HG02610 (cell line): ENCODE results near the gene ZFP28.

Source experiments
- ATAC-seq: cut with Tn5 transposase; IDR thresholded peaks from one replicate; pipeline ENCODE4 v1.9.1; 2021; ENCODE audit warnings: mild to moderate bottlenecking, moderate library complexity; ENCODE audit not compliant: unreplicated experiment

Gene ZFP28

DNA sequence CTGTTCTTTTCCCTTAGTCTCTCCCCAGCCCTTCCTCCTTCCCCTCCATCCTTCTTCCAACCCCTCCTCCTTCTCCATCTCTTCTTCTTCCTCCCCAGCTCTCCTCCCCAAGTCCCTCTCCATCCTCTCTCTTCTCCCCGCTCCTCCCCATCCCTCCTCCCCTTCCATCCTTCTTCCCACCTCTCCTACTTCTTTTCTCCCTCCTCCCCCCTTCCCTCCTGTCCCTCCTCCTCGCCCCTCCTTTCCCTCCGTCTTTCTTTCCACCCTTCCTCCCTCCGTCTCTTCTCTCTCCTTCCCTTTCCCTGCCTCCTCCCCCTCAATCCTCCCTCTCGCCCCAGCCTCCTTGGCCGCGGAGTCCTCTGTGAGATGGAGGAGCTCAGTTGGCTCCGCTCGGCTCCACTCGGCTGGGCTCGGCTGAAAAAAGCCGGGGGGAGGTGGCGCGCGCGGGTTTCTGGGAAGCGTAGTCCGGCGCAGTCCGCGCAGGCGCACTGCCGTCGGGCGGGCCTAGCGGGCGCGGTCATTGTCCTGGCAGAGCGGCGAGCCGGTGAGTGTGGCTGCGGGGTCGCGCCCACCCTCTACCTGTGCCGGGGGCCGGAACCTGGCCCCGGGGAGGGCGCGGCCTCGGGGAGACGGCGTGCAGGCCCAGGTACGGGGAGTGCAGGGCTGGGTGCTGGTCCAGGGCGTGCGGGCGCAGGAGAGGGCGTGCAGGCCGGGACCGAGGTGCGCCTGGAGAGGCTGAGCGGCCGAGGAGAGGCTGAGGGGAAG lies 56.2 kb downstream of the ZFP28 start, which contains the start of gene ZNF71:
TSS of gene ZNF71 (plus strand) at position 520 of the 765 bp plus-strand sequence. CDS start 6,257 bp downstream, outside the sequence.
- ATAC-seq = peak; percentile 87

DNA sequence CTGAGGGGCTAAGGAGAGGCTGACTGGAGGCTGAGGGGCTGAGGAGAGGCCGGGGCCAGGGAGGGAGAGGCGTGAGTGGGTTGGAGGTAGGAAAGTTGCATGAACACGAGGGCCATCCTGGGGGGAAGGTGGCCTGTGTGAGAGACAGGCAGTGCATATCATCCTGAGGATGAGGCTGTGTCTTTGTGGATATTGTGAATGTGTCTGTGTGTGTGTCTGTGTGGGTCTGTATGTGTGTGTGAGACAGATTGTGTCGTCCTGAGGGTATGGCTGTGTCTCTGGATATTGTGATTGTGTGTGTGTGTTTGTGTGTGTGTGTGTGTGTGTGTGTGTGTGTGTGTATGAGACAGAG lies 56.8 kb downstream of the ZFP28 start:
- peak; percentile 17 for ATAC-seq

DNA sequence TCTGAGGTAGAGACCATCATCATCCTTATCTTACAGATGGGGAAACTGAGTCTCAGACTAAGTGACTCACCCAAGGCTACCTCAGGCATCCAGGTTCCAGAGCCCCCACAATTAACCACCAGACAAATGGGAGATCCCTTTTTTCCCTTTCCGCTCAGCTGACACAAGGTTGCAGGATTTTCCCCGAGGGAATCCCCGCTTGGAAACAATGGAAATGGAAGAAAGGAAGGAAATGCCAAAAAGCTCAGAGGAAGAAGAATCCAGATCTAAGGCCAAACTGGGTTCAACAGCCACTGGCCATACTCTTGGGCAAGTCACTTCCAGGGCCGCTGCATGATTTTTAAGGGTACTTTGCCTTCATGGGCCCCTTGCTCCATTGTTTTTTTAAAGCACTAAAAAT lies 57.9 kb downstream of the ZFP28 start:
- no peak for ATAC-seq

DNA sequence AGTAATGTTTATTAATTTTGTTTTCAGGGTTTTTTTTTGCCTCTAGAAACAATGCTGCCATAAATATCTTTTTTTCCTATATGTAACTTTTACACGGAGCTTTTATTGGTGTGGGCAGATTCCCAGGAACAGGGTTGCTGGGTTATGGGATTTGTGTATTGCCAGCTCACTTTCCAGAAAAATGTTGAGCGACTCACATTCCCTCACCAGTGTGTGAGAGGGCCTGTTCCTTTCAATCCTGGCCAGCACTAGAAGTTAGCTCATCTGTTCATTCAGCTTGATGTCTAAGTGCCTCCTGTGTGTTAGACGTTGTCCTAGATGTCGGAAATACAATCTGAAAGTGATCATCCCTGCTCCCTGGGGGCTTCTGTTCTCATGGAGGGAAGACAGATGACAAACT lies 58.9 kb downstream of the ZFP28 start:
- ATAC-seq = no peak

DNA sequence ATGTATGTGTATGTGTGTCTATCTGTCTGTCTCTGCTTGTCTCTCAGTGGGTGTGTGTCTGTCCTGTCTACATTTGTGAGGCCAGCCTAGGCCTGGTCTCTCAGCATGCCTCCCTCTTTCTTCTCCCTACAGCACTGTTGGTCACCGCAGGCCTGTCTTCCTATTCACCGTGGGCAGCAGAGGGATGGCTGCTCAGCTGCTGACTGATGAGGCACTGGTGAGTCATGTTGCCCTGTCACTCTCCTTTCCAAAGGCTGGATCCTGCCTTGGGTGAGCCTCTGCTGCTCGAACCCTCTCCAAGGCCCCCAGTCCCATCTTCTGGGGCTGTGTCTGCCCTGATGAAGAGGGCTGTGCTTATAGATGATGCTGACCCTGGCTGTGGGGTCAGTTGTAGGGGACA lies 62.6 kb downstream of the ZFP28 start:
- ATAC-seq = no peak

DNA sequence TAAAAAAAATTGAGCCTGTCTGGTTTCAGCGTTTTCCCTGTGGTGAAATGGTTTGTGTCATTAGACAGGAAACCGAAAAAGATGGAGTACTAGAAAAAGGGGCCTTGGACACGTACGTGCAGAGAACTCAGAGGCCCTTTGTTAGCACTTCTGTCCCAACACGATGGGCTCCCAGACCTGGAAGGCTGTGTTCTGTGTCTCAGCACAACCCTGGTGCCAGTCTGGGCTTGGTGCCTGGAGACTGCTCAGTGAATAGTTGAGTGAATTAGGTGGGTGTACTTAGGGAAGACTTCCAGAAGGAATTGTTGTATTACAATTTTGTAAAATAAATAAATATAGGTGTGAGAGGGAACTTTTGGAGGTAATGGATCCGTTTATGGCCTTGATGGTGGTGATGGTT lies 65.1 kb downstream of the ZFP28 start:
- ATAC-seq = no peak
